Daoy (cell line): ENCODE measurements around the gene UXS1. TPM values are rescaled to one million over a fixed set of nuclear protein-coding genes. Genes with fewer than 3 reads are reported as not detected.
"Not testable (repeated sequence)": the region's sequence is repeated elsewhere in the genome, so short reads cannot be mapped to it uniquely, and the experiment has no call there.

Experiments used
- DNase-seq: peaks from one replicate; pipeline ENCODE4 v3.0.0-alpha.2; 2015; ENCODE audit warnings: low read depth
- total RNA-seq: library from RNA; depleted of rRNA; stranded (reverse); fragments of >200 nt; shearing (Covaris generic); gene quantifications from 2 replicates; pipeline ENCODE4 v1.2.3, GENCODE V29; 2014

UXS1 gene
- total RNA-seq, 1 experiment from 2014 or later: 31.0 TPM

GRCh38 chr2:106160786-106161261 lies 33.3 kb downstream of the UXS1 start:
- DNase-seq: no peak

- no peak for DNase-seq
Measured at GRCh38 chr2:106159866-106160785, 34.0 kb downstream of the UXS1 start.

GRCh38 chr2:106158871-106159270 lies 35.2 kb downstream of the UXS1 start:
- no peak for DNase-seq

- no peak for DNase-seq
Measured at GRCh38 chr2:106158131-106158530, 36.0 kb downstream of the UXS1 start.

- no peak for DNase-seq
Measured at GRCh38 chr2:106157416-106157815, 36.7 kb downstream of the UXS1 start.

GRCh38 chr2:106156305-106157296 lies 37.5 kb downstream of the UXS1 start:
- DNase-seq: peak; percentile 39

GRCh38 chr2:106153781-106154180 lies 40.3 kb downstream of the UXS1 start:
- DNase-seq: no peak

GRCh38 chr2:106147665-106148064 lies 46.4 kb downstream of the UXS1 start:
- DNase-seq: peak; percentile 4

GRCh38 chr2:106147159-106147558 lies 46.9 kb downstream of the UXS1 start:
- peak; percentile 28 for DNase-seq

GRCh38 chr2:106144621-106145331 lies 49.3 kb downstream of the UXS1 start:
- DNase-seq: no peak

GRCh38 chr2:106143495-106144215 lies 50.4 kb downstream of the UXS1 start:
- peak; percentile 10 for DNase-seq

GRCh38 chr2:106142683-106143082 lies 51.4 kb downstream of the UXS1 start:
- no peak for DNase-seq

- DNase-seq: no peak
Measured at GRCh38 chr2:106140913-106141312, 53.2 kb downstream of the UXS1 start.

GRCh38 chr2:106140113-106140512 lies 54.0 kb downstream of the UXS1 start:
- DNase-seq: no peak

GRCh38 chr2:106139238-106139935 lies 54.7 kb downstream of the UXS1 start:
- no peak for DNase-seq

GRCh38 chr2:106138543-106139237 lies 55.4 kb downstream of the UXS1 start:
- no peak for DNase-seq

GRCh38 chr2:106137731-106138521 lies 56.2 kb downstream of the UXS1 start:
- no peak for DNase-seq

GRCh38 chr2:106131192-106131591 lies 62.9 kb downstream of the UXS1 start:
- not testable (repeated sequence) for DNase-seq
